Measurements from ENCODE around the gene RBM33.
"Not testable (repeated sequence)": the region's sequence is repeated elsewhere in the genome, so short reads cannot be mapped to it uniquely, and the experiment has no call there.

RBM33 gene

DNA sequence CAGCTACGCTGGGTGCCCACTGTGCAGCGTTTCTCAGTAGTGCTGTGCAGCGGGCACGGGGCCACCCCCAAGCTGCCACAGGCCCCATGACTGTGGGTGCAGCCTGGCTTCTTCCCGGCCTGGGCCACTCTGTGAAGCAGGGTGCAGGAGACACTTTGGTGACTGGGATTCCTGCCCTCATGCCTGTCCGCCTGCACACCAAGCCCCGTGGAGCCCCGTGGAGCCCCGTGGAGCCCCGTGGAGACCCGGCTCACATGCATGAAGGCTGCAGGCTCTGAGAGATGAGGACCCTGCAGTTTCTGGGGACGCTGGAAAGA is 171.7 kb downstream of the RBM33 start:
- no peak for DNase-seq (ENCODE audit: low read depth in 1 of 2, low spot score in 1 of 2)

DNA sequence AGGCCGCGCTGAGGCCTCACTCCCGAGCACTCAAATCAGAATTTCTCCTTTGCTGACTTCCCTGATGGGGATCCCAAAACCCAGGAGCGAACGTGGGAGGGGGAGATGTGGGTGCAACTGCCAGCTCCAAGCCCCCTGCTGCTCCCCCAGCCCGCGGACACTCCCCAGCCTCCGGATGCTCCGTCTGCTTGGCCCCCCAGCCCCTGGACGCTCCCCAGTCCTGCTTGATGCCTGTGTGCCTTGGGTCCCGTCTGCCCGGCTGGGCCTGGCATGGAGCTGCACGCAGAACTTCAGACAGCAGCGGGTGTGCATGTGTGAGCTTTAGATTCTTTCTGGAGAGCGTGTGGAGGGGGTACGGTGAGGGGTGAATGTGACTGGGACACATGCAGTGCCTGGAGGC is 172.5 kb downstream of the RBM33 start:
- DNase-seq (ENCODE audit: low read depth in 1 of 2, low spot score in 1 of 2) = no peak

DNA sequence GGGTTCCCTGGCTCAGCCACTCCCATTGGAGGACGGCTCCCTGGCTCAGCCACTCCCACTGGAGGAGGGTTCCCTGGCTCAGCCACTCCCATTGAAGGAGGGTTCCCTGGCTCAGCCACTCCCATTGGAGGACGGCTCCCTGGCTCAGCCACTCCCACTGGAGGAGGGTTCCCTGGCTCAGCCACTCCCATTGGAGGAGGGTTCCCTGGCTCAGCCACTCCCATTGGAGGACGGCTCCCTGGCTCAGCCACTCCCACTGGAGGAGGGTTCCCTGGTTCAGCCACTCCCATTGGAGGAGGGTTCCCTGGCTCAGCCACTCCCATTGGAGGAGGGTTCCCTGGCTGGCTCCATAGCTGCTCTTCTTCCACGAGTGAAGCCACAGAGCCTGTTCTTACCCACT is 173.1 kb downstream of the RBM33 start:
- DNase-seq (ENCODE audit: low read depth in 1 of 2, low spot score in 1 of 2) = not testable (repeated sequence)

DNA sequence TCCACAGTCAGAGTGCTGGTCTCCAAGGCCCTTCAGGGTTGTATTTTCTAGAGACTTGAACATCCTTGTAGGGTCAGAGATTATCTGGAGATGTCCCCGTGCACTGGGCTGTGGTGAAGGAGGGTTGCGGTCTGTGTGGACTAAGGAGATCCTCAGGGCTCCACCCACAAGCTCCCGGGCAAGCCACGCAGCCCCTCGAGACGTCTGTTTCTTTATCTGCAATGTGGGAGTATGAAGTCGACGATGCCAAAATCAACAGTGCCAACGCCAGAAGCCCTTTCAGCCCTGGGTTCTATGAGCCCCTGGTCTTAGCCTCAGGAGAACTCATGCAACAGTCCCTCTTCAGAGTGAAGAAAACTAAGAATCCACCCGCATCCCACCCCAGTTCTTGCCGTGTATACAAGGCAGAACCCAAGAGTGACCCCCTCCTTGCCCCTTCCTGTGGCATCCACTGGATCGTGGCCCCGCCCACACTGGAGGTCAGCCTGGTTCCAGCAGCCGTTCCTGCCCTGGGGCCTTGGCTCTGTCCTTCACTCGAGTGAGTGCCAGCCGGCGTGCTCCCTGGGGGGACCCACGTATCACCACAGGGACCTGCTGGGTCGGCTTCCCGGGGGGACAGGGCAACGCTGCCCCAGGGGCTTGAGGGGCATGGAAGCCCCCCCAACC is 173.8 kb downstream of the RBM33 start:
- no peak for DNase-seq (ENCODE audit: low read depth in 1 of 2, low spot score in 1 of 2)

- no peak for DNase-seq (ENCODE audit: low read depth in 1 of 2, low spot score in 1 of 2)
Measured at GRCh38 chr7:155818820-155819168, 174.3 kb downstream of the RBM33 start.

GRCh38 chr7:155819186-155819585 is 174.7 kb downstream of the RBM33 start:
- no peak for DNase-seq (ENCODE audit: low read depth in 1 of 2, low spot score in 1 of 2)

DNA sequence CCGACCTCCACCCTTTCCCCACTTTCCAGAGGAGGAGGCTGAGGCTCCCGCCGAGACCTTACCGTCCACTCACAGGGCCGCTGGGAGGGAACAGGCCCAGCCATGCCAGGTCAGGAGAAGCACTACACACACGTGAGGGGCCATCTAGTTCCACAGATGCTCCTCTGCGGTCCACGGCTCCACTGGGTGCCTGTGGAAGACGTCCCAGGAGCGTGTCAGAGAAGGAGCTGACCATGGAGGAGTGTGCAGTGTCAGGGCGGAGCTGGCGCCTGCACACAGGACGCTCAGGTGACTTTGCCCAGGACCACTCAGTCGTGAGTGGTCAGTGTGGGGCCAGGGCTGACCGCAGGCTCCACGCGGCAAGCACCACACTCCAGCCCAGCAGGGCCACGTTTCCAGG is 175.8 kb downstream of the RBM33 start:
- no peak for DNase-seq (ENCODE audit: low read depth in 1 of 2, low spot score in 1 of 2)

DNA sequence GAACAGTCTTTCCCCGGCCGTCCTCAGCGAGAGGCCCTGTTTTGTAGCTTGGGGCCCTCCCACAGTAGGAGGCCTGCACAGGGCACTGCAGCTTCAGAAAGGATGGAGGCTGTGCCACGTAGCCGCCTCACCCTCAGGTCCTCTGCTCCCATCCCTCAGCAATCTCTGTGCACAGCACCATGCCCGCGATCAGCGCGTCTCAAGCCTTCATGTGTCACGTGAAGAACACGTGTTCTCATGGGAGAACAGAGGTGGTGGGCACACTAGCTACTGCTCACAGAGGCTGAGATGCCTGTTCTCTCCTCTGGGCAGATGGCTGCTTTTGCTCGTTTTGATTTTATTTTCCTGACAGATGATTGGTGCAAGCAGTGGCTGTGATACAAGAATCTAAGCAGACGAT is 176.3 kb downstream of the RBM33 start:
- no peak for DNase-seq (ENCODE audit: low read depth in 1 of 2, low spot score in 1 of 2)

GRCh38 chr7:155821851-155822250 is 177.4 kb downstream of the RBM33 start:
- no peak for DNase-seq (ENCODE audit: low read depth in 1 of 2, low spot score in 1 of 2)

- no peak for DNase-seq (ENCODE audit: low read depth in 1 of 2, low spot score in 1 of 2)
Measured at GRCh38 chr7:155824227-155824886, 179.9 kb downstream of the RBM33 start.

GRCh38 chr7:155825336-155825735 is 180.9 kb downstream of the RBM33 start:
- DNase-seq (ENCODE audit: low read depth in 1 of 2, low spot score in 1 of 2) = no peak

DNA sequence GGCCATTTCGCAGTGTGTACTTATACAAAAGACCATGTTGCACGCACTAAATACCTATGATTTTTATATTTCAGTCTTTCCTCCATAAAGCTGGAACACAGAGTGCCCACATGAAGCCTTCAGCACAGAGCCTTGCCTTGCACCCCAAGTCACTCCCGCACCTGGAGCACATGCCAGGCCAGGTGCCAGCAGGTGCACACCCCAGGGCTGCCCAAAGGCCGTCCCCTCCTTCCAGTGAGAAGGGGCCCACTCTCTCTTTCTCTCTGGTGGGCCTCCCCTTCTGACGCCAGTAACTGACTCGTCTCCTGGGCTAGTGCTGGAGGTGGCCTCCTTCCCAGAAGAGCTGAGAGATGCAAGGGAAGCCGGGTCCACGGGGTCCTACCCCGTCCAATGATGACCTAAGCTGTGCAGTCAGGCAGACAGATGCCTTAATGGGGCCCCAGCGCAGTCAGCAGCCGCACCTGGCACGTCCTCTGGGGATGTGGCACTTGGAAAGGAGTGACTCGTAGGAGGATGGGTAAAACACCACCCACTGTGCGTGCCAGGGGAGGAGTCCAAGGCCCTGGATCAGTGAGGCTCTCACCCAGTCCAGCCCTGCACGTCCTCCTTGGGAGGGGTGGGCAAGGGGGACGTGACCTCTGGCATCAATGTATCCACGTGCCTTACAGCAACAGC is 185.5 kb downstream of the RBM33 start:
- no peak for DNase-seq (ENCODE audit: low read depth in 1 of 2, low spot score in 1 of 2)

All from activated CD4-positive, alpha-beta T cell treated with anti-CD3 and anti-CD28 coated beads, Interleukin-2, amount 50 U/mL, for 24 hours (primary cell).